Measurements from ENCODE around the gene VWA5B1. TPM values are rescaled to one million over a fixed set of nuclear protein-coding genes. Genes with fewer than 3 reads are reported as not detected.

VWA5B1 gene
- total RNA-seq, 1 donor from 2014 or later, result 1.9 TPM

- peaks cover 31% of the 10 kb centered on the region for H3K27me3 Mint-ChIP-seq
- no peak overlapping the region for H3K27ac Mint-ChIP-seq
- no peaks in the 10 kb centered on the region for H3K9me3 Mint-ChIP-seq
- no peak for DNase-seq (ENCODE audit: extremely low spot score, unreplicated experiment)
- H3K4me3 Mint-ChIP-seq, result no peak overlapping the region
- no peak for TF ChIP-seq CTCF (conservative IDR thresholded peaks at IDR 0.05)
- no peaks in the 10 kb centered on the region for H3K36me3 Mint-ChIP-seq
- no peaks in the 10 kb centered on the region for H3K4me1 Mint-ChIP-seq (ENCODE audit: unreplicated experiment)
Observed at GRCh38 chr1:20308569-20308968, 17.9 kb downstream of the VWA5B1 start.

GRCh38 chr1:20311289-20311688 is 20.6 kb downstream of the VWA5B1 start:
- Mint-ChIP-seq H3K4me3 (no peak overlapping the region), H3K9me3 (no peaks in the 10 kb centered on the region), H3K36me3 (no peaks in the 10 kb centered on the region), H3K27me3 (peaks cover 26% of the 10 kb centered on the region), H3K4me1 (ENCODE audit: unreplicated experiment) (no peaks in the 10 kb centered on the region), H3K27ac (no peak overlapping the region)
- no peak for TF ChIP-seq CTCF (conservative IDR thresholded peaks at IDR 0.05)
- no peak for DNase-seq (ENCODE audit: extremely low spot score, unreplicated experiment)

GRCh38 chr1:20312310-20312709 is 21.6 kb downstream of the VWA5B1 start:
- Mint-ChIP-seq H3K9me3 (no peaks in the 10 kb centered on the region), H3K27me3 (peaks cover 31% of the 10 kb centered on the region), H3K4me1 (ENCODE audit: unreplicated experiment) (no peaks in the 10 kb centered on the region), H3K4me3 (no peak overlapping the region), H3K27ac (no peak overlapping the region), H3K36me3 (no peaks in the 10 kb centered on the region)
- no peak for TF ChIP-seq CTCF (conservative IDR thresholded peaks at IDR 0.05)
- no peak for DNase-seq (ENCODE audit: extremely low spot score, unreplicated experiment)

- no peak for TF ChIP-seq CTCF (conservative IDR thresholded peaks at IDR 0.05)
- no peaks in the 10 kb centered on the region for H3K4me1 Mint-ChIP-seq (ENCODE audit: unreplicated experiment)
- no peaks in the 10 kb centered on the region for H3K9me3 Mint-ChIP-seq
- no peak for DNase-seq (ENCODE audit: extremely low spot score, unreplicated experiment)
- no peak overlapping the region for H3K4me3 Mint-ChIP-seq
- no peaks in the 10 kb centered on the region for H3K36me3 Mint-ChIP-seq
- no peak overlapping the region for H3K27ac Mint-ChIP-seq
- H3K27me3 Mint-ChIP-seq, result peaks cover 31% of the 10 kb centered on the region
Observed at GRCh38 chr1:20312818-20313217, 22.1 kb downstream of the VWA5B1 start.

- no peaks in the 10 kb centered on the region for H3K9me3 Mint-ChIP-seq
Observed at GRCh38 chr1:20317471-20317870, 26.8 kb downstream of the VWA5B1 start.

More at GRCh38 chr1:20317471-20317870, 26.8 kb downstream of the VWA5B1 start:
- peaks cover 50% of the 10 kb centered on the region for H3K27me3 Mint-ChIP-seq
- no peak overlapping the region for H3K27ac Mint-ChIP-seq
- TF ChIP-seq CTCF (conservative IDR thresholded peaks at IDR 0.05), result no peak
- DNase-seq (ENCODE audit: extremely low spot score, unreplicated experiment), result no peak
- H3K4me3 Mint-ChIP-seq, result no peak overlapping the region
- no peaks in the 10 kb centered on the region for H3K36me3 Mint-ChIP-seq
- H3K4me1 Mint-ChIP-seq (ENCODE audit: unreplicated experiment), result peaks cover 8% of the 10 kb centered on the region

All from type B pancreatic cell (in vitro differentiated cells).